Muscle layer of colon (tissue), 2 donors: ENCODE data around the gene MST1R.
"Not testable (repeated sequence)": the region's sequence is repeated elsewhere in the genome, so short reads cannot be mapped to it uniquely, and the experiment has no call there.

Source experiments
- H3K27ac ChIP-seq: one replicate; pipeline ENCODE4 v1.7.0; 2013; ENCODE audit warnings: low read depth, mild to moderate bottlenecking, low read length, moderate library complexity
- H3K27me3 ChIP-seq, 2 donors: one replicate each; pipeline ENCODE4 v1.7.0; 2013; ENCODE audit warnings: low read length in 2 of 2, mild to moderate bottlenecking in 2 of 2; ENCODE audit not compliant: insufficient read depth in 2 of 2, control insufficient read depth in 1 of 2
- H3K36me3 ChIP-seq: one replicate; pipeline ENCODE4 v1.7.0; 2013; ENCODE audit warnings: mild to moderate bottlenecking, low read length; ENCODE audit not compliant: insufficient read depth
- H3K4me1 ChIP-seq: one replicate; pipeline ENCODE4 v1.7.0; 2013; ENCODE audit warnings: mild to moderate bottlenecking, low read length; ENCODE audit not compliant: insufficient read depth
- H3K4me3 ChIP-seq, 2 donors: one replicate each; pipeline ENCODE4 v1.7.0; 2013; ENCODE audit warnings: low read length in 2 of 2, low read depth in 1 of 2, mild to moderate bottlenecking in 1 of 2, moderate library complexity in 1 of 2
- H3K9ac ChIP-seq: one replicate; pipeline ENCODE4 v1.7.0; 2013; ENCODE audit warnings: low read length
- H3K9me3 ChIP-seq: one replicate; pipeline ENCODE4 v1.7.0; 2013; ENCODE audit warnings: mild to moderate bottlenecking, low read length
- donor health status: abdominal sarcoma.
- donor health status: Adenocarcinoma of cecum.

Gene MST1R

DNA sequence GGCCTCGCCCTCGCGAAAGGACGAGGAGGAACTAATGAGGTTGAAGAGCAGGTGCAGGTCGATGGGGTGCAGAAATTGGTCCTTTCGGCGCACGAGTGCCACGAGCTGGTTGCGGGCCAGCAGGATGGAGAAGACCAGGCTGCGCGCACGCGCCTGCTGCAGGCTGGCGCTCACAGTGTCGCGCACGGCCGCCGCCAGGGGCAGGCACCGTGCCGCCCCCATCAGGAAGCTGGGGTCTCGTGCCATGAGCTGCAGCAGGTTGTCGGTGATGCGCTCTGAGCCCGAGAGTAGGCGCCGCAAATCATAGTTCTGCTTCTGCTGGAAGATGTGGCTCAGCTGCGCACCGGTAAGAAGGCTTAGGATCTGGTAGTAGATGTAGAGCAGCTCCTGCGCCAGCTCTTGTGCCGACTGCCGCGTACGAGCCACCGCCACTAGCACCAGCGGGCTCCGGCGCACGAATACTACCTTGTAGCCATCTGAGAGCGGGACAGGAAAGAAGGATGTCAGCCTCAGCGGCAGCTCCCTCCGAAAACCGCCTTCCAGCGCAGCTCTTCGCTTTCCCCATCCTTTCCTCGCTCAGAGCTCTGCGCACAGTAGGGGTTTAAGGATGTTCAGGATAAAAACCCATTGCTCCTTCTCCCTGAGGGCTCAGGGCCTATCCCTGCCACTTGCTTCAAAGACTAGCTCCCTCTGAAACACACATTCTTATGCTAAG lies 6.9 kb upstream of the MST1R start:
- Histone ChIP-seq H3K9ac (no peak overlapping the region), H3K36me3 (peaks cover 11% of the 10 kb centered on the region), H3K9me3 (no peaks in the 10 kb centered on the region), H3K4me1 (peaks cover 6% of the 10 kb centered on the region), H3K4me3 (no peak overlapping the region), H3K27me3 (no peaks in the 10 kb centered on the region), H3K27ac (no peak overlapping the region)

GRCh38 chr3:49908373-49909199 lies 4.9 kb upstream of the MST1R start:
- Histone ChIP-seq H3K9ac (no peak overlapping the region), H3K4me3 (no peak overlapping the region), H3K9me3 (no peaks in the 10 kb centered on the region), H3K27me3 (no peaks in the 10 kb centered on the region), H3K4me1 (peaks cover 6% of the 10 kb centered on the region), H3K36me3 (peaks cover 11% of the 10 kb centered on the region), H3K27ac (no peak overlapping the region)

DNA sequence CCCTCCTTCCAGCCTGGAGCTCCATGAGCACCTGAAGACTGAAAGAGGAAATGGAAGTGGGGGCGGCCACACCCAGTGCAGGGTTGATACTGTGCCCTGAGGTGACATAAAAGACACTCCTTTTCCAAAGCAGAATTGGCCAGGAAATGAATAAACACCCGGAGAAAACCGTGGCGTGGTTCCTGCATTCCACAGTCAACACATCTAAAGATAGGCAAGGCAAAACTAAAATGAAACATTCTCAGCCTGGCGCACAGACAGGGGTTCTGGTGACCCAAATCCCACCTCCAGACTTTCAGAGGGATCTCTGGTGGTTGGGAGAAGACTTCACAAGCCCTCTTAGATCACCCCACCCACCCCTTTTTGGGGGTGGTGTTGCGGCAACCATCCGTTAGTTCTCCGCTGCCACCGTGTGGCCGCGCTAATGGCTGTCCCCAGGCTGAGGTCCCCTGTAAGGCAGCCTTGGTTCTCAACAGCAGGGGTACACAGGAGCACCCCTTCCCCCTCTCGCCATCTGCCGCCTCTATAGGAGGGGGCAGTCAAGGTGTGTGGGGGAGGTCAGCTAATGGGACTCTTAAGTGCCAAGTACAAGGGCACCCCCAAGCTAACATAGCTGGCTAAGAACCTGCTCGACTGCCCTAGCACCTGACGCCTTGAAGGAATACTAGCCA lies 2.5 kb upstream of the MST1R start:
- H3K27ac ChIP-seq: no peak overlapping the region
- H3K36me3 ChIP-seq: peaks cover 11% of the 10 kb centered on the region
- no peaks in the 10 kb centered on the region for H3K9me3 ChIP-seq
- peaks cover 15% of the 10 kb centered on the region for H3K4me1 ChIP-seq
- no peak overlapping the region for H3K9ac ChIP-seq
- H3K4me3 ChIP-seq: peak overlapping the region in 1 of 2 donors; percentile 36
- H3K27me3 ChIP-seq: no peaks in the 10 kb centered on the region

DNA sequence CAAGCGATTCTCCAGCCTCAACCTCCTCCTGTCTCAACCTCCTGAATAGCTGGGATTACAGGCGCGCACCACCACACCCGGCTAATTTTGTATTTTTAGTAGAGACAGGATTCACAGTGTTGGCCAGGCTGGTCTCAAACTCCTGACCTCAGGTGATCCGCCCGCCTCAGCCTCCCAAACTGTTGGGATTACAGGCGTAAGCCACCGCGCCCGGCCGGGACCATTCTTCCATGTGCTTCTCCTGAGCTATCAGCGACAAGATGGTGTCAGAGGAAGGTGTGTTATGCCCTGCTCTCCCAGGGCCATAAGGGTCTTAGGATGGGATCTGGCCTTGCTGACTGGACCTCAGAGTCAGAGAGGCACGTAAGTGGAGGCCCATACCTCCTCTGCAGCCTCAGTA lies 775 bp upstream of the MST1R start:
- H3K27me3 ChIP-seq, H3K36me3 ChIP-seq, H3K9me3 ChIP-seq, H3K4me3 ChIP-seq, H3K9ac ChIP-seq, H3K27ac ChIP-seq: not testable (repeated sequence)
- peaks cover 21% of the 10 kb centered on the region for H3K4me1 ChIP-seq

DNA sequence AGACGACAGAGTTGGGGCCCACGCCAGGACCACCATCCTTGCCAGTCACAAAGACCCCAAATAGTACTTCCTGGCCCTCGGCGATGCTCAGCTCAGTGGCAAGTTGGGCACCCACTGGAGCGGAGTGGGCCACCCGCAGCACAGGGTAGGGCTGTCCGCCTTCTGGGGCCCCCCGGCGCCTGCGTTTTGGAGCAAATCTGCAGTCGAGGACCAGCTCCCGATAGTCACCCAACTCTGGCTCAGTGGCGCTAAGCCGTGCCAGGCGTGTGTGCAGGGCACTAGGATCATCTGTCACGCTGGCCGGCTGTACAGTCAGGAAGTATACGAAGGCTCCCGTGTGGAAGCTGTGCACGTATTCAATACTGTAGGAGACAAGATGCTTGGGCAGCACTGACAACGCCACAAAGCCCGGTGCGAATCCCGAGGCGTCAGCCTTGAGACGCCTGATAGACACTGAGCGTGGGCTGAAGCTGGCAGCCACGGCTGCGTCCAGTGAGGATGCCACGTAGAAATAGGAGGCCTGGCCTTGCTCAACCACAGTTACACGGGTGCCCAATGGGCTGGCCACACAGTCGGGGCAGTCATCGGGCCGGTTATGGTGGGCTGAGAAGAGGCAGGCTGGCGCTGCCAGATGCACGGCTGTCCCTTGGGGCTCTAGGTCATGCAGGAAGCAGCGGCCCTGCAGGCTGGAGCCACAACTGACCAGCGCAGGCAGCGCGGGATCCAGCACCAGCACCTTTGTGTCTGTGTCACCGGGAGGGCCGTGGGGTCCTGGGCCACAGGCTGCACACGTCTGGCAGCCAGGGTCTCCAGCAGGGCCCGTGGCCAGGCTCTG lies 945 bp downstream of the MST1R start:
- no peaks in the 10 kb centered on the region for H3K27me3 ChIP-seq
- H3K9ac ChIP-seq: no peak overlapping the region
- H3K27ac ChIP-seq: no peak overlapping the region
- peak overlapping the region in 1 of 2 donors; percentile 58 for H3K4me3 ChIP-seq
- peaks cover 21% of the 10 kb centered on the region for H3K4me1 ChIP-seq
- no peaks in the 10 kb centered on the region for H3K9me3 ChIP-seq
- no peaks in the 10 kb centered on the region for H3K36me3 ChIP-seq

DNA sequence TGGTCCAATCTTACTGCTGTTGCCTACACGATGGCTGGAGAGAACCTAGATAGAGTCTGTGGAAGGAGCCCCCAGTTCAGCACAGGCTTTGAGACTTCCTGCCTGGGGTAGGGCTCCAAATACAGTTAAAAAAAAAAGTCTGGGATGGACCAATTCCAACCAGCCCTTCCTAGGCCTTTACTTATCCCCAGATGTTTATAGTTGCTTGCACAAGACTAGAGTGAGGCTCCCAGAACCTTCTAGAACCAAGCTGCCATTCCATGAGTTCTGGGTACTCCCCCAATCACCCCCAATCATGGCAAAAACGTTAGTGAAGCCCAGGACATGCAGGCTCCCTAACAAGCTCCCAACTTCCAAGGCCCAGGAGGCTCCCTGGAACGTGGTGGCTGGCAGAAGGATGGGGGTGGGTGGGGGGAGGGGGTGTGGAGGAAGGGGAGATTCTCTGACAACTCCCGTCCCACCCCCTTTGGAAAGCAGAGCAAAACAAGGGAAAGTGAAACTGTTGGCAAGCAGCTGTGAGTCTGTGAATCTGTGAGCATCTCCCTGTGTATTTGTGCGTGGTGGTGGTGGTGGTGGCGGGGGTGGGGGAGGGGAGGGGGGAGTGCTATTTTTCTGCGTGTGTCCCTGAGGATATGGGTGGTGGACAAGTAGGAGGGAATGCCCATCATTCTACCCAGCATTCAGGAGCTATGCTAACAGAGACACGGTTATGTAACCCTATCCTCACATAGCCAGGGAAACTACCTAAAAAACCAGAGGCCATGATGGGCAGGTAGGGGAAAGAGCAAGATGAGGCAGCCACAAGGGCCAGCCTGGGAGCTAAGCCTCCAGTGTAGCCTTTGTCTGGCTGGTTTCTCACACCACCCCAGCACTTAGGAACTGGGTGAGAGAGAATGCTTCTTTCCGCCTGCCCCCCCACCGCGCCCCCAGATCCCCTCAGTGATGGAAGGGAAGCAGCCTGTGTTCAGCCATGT lies 2.0 kb downstream of the MST1R start:
- H3K36me3 ChIP-seq: no peaks in the 10 kb centered on the region
- H3K27ac ChIP-seq: no peak overlapping the region
- no peaks in the 10 kb centered on the region for H3K9me3 ChIP-seq
- H3K9ac ChIP-seq: no peak overlapping the region
- H3K27me3 ChIP-seq: no peaks in the 10 kb centered on the region
- H3K4me3 ChIP-seq: no peak overlapping the region
- peaks cover 21% of the 10 kb centered on the region for H3K4me1 ChIP-seq

DNA sequence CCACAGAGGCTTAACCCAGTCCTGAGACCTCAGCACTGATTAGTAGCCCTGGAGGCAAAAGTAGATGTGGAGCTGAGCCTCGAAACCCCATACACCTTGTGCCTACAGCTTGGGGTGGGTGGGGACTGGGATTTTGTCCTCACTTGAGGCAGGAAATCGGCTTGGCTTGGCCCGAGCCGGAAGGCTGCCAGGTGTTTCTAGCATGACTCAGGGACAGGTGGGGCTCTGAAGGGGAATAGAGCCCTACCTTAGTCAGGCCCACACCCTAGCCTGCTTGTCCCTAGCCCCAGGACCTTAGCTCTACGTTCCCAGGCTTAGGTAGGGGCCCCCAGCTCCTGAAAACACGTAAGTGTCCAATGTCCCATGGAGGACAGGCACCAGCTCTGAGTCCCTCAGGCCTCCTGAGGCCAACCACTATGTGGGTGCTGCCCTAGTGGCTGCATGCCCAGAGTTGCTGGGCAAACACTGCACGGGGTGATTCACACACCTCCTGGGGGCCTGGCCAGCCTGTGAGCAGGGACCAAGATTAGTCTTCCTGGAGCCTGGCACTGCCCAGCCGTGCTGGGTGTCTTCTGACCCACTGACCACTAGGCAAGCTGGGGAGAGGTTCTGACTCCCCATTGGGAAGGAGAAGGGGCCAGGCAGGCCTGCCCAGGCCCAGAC lies 3.1 kb downstream of the MST1R start:
- no peak overlapping the region for H3K27ac ChIP-seq
- no peaks in the 10 kb centered on the region for H3K36me3 ChIP-seq
- H3K27me3 ChIP-seq: no peaks in the 10 kb centered on the region
- no peak overlapping the region for H3K4me3 ChIP-seq
- no peak overlapping the region for H3K9ac ChIP-seq
- no peaks in the 10 kb centered on the region for H3K9me3 ChIP-seq
- peaks cover 15% of the 10 kb centered on the region for H3K4me1 ChIP-seq

- H3K9ac ChIP-seq: no peak overlapping the region
- no peak overlapping the region for H3K4me3 ChIP-seq
- H3K36me3 ChIP-seq: no peaks in the 10 kb centered on the region
- no peaks in the 10 kb centered on the region for H3K9me3 ChIP-seq
- no peaks in the 10 kb centered on the region for H3K27me3 ChIP-seq
- no peak overlapping the region for H3K27ac ChIP-seq
- peaks cover 15% of the 10 kb centered on the region for H3K4me1 ChIP-seq
Observed at GRCh38 chr3:49899815-49900214, 3.9 kb downstream of the MST1R start.

- Histone ChIP-seq H3K9ac (no peak overlapping the region), H3K27me3 (no peaks in the 10 kb centered on the region), H3K9me3 (no peaks in the 10 kb centered on the region), H3K4me1 (peaks cover 15% of the 10 kb centered on the region), H3K36me3 (no peaks in the 10 kb centered on the region), H3K27ac (no peak overlapping the region), H3K4me3 (no peak overlapping the region)
Observed at GRCh38 chr3:49898991-49899390, 4.7 kb downstream of the MST1R start.

- Histone ChIP-seq H3K36me3 (no peaks in the 10 kb centered on the region), H3K4me3 (no peak overlapping the region), H3K27me3 (no peaks in the 10 kb centered on the region), H3K9ac (no peak overlapping the region), H3K27ac (no peak overlapping the region), H3K9me3 (no peaks in the 10 kb centered on the region), H3K4me1 (peaks cover 7% of the 10 kb centered on the region)
Observed at GRCh38 chr3:49896345-49896744, 7.3 kb downstream of the MST1R start.
